PFSK-1 (cell line): Measurements from ENCODE around the gene OSBPL10.

ENCODE experiments used
- POLR2AphosphoS5 ChIP-seq: IDR thresholded peaks from 2 replicates; pipeline ENCODE4 v1.6.1; 2012; ENCODE audit warnings: low read depth, mild to moderate bottlenecking, control low read depth, low read length, moderate library complexity
- SIN3A ChIP-seq: IDR thresholded peaks from 2 replicates; pipeline ENCODE4 v1.6.1; 2012; ENCODE audit warnings: mild to moderate bottlenecking, low read length, moderate library complexity, borderline replicate concordance; ENCODE audit not compliant: insufficient read depth
- TAF1 ChIP-seq: IDR thresholded peaks from 2 replicates; pipeline ENCODE4 v1.6.1; 2012; ENCODE audit warnings: low read length, control low read depth, borderline replicate concordance; ENCODE audit not compliant: insufficient read depth
- TF ChIP-seq, protein P1 (sequence below), 2 experiments: IDR thresholded peaks; 2 replicates each; pipeline versions ENCODE4 v1.6.1 to v1.8.0; 2011 to 2012; ENCODE audit warnings: low read depth in 2 of 2, low read length in 2 of 2, control low read depth in 1 of 2, inconsistent platforms in 1 of 2, mild to moderate bottlenecking in 1 of 2, moderate library complexity in 1 of 2; ENCODE audit not compliant: insufficient read depth in 1 of 2

DNA sequence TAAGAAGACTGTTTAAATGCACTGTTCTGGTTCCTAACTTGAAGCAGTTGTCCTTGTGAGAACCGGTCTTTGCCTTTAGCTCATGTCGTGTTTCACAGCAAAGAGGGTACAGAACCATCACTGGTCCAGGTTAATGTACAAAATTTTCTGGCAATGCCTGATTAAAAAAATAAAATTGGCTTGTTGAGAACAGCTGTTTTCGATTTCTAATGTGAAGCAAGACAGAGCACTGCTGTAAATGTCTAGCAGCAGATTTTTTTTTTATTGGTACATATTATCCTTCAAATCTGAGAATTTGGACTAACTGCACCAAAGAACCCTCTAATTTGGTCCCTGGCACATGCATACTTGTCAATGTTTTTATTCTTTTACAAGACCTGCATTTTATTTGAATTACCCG is 345.0 kb downstream of the OSBPL10 start:
- TF ChIP-seq POLR2AphosphoS5 (no peak), SIN3A (no peak), TAF1 (no peak)
- TF ChIP-seq, protein P1, sequence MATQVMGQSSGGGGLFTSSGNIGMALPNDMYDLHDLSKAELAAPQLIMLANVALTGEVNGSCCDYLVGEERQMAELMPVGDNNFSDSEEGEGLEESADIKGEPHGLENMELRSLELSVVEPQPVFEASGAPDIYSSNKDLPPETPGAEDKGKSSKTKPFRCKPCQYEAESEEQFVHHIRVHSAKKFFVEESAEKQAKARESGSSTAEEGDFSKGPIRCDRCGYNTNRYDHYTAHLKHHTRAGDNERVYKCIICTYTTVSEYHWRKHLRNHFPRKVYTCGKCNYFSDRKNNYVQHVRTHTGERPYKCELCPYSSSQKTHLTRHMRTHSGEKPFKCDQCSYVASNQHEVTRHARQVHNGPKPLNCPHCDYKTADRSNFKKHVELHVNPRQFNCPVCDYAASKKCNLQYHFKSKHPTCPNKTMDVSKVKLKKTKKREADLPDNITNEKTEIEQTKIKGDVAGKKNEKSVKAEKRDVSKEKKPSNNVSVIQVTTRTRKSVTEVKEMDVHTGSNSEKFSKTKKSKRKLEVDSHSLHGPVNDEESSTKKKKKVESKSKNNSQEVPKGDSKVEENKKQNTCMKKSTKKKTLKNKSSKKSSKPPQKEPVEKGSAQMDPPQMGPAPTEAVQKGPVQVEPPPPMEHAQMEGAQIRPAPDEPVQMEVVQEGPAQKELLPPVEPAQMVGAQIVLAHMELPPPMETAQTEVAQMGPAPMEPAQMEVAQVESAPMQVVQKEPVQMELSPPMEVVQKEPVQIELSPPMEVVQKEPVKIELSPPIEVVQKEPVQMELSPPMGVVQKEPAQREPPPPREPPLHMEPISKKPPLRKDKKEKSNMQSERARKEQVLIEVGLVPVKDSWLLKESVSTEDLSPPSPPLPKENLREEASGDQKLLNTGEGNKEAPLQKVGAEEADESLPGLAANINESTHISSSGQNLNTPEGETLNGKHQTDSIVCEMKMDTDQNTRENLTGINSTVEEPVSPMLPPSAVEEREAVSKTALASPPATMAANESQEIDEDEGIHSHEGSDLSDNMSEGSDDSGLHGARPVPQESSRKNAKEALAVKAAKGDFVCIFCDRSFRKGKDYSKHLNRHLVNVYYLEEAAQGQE (IDR thresholded peaks at IDR 0.05; ENCODE audit: insufficient read depth in 1 of 2, low read depth in 2 of 2, low read length in 2 of 2) = no peak
